ENCODE results near the gene TAP2.

GRCh38 chr6:32843979-32844838, 5.7 kb upstream of the TAP2 start, which contains the start of gene PSMB8:
- TF ChIP-seq EZH2 (IDR thresholded peaks at IDR 0.05) (no peak), POLR2AphosphoS5 (IDR thresholded peaks at IDR 0.05; ENCODE audit: borderline replicate concordance, low read depth, low read length) (no peak)

Measured in SK-N-MC (cell line).